Breast epithelium (tissue), 3 donors: ENCODE measurements around the gene TNP2.

Source experiments
- POLR2A ChIP-seq: fragments of 450-650 bp; IDR thresholded peaks from one replicate; pipeline ENCODE4 v1.6.1; 2016; ENCODE audit warnings: antibody characterized with exemption, mild to moderate bottlenecking, moderate library complexity
- TF ChIP-seq, protein P1 (sequence below), 3 donors: fragments of 450-650 bp; IDR thresholded peaks; one replicate each; pipeline ENCODE4 v1.5.1; 2016 to 2017; ENCODE audit warnings: antibody characterized with exemption in 3 of 3, mild to moderate bottlenecking in 3 of 3, moderate library complexity in 3 of 3

DNA sequence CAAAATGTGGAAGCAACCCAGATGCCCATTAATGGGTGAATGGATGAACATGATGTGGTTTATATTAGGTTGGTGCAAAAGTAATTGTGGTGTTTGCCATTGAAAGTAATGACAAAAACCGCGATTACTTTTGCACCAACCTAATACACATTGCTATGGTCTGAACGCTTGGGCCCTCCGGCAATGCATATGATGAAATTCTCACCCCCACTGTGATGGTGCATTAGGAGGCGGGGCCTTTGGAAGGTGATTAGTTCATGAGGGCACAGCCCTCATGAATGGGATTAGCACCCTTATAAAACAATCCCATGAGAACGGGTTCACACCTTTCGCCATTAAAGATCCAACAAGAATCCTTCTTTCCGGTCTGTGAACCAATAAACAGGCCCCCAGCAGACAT lies 37.3 kb upstream of the TNP2 start:
- no peak for TF ChIP-seq POLR2A
- TF ChIP-seq, protein P1, sequence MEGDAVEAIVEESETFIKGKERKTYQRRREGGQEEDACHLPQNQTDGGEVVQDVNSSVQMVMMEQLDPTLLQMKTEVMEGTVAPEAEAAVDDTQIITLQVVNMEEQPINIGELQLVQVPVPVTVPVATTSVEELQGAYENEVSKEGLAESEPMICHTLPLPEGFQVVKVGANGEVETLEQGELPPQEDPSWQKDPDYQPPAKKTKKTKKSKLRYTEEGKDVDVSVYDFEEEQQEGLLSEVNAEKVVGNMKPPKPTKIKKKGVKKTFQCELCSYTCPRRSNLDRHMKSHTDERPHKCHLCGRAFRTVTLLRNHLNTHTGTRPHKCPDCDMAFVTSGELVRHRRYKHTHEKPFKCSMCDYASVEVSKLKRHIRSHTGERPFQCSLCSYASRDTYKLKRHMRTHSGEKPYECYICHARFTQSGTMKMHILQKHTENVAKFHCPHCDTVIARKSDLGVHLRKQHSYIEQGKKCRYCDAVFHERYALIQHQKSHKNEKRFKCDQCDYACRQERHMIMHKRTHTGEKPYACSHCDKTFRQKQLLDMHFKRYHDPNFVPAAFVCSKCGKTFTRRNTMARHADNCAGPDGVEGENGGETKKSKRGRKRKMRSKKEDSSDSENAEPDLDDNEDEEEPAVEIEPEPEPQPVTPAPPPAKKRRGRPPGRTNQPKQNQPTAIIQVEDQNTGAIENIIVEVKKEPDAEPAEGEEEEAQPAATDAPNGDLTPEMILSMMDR (IDR thresholded peaks at IDR 0.05) = no peak
